Retinal pigment epithelial cell (primary cell): ENCODE data around the gene TBC1D22A.

Source experiments
- DNase-seq: peaks from one replicate; pipeline ENCODE4 v3.0.0-alpha.2; 2010; ENCODE audit warnings: low read depth
- H3K4me3 ChIP-seq: 2 replicates; pipeline ENCODE4 v1.5.1; 2011; ENCODE audit warnings: mild to moderate bottlenecking, low read length, control low read depth, moderate library complexity
- TF ChIP-seq, protein P1 (sequence below): conservative IDR thresholded peaks from 2 replicates; pipeline ENCODE4 v1.5.1; 2011; ENCODE audit warnings: low read depth, low read length, control low read depth, inconsistent platforms

Gene TBC1D22A

DNA sequence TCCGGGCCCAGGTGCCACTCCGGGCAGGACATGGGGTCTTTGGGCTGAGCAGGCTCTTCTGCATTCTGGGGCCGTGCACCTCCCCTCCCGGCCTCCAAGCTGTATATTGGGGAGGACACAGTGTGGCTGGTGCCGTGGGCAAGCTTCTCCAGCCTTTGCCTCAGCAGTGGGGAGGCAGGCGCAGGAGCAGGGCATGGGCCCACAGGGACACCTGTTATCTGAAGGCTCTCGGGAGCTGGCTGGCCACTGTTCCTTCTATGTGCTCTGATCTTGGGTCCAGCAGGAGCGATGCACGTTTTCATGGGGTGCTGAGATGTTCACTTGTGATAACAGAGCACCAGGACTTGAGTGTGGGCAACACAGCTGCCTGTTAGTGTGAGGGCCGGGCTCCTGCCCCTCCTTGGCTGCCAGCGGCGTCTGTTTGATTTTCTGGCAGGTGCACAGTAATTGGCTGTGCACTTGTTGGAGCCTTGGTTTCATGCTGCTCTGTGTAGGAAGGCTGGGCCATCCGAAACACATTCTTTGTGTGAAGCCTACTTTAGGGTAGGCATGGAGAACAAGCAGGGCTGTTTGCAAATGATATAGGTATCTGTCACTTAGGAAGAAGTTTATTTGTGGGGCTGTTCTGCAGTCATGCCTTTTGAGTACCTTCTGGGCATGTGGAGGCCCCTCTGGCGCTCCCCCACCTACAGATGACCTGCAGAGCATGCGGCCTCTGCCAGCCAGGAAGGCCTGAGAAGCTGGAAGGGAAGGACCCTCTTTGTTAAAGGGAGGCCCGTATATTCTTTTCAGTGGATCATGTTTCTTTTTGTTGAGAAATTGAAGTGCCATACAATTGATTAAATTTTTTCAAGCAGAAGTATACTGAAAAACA lies 201.5 kb downstream of the TBC1D22A start:
- DNase-seq = no peak
- TF ChIP-seq, protein P1, sequence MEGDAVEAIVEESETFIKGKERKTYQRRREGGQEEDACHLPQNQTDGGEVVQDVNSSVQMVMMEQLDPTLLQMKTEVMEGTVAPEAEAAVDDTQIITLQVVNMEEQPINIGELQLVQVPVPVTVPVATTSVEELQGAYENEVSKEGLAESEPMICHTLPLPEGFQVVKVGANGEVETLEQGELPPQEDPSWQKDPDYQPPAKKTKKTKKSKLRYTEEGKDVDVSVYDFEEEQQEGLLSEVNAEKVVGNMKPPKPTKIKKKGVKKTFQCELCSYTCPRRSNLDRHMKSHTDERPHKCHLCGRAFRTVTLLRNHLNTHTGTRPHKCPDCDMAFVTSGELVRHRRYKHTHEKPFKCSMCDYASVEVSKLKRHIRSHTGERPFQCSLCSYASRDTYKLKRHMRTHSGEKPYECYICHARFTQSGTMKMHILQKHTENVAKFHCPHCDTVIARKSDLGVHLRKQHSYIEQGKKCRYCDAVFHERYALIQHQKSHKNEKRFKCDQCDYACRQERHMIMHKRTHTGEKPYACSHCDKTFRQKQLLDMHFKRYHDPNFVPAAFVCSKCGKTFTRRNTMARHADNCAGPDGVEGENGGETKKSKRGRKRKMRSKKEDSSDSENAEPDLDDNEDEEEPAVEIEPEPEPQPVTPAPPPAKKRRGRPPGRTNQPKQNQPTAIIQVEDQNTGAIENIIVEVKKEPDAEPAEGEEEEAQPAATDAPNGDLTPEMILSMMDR = no peak
- H3K4me3 ChIP-seq = no peak overlapping the region

DNA sequence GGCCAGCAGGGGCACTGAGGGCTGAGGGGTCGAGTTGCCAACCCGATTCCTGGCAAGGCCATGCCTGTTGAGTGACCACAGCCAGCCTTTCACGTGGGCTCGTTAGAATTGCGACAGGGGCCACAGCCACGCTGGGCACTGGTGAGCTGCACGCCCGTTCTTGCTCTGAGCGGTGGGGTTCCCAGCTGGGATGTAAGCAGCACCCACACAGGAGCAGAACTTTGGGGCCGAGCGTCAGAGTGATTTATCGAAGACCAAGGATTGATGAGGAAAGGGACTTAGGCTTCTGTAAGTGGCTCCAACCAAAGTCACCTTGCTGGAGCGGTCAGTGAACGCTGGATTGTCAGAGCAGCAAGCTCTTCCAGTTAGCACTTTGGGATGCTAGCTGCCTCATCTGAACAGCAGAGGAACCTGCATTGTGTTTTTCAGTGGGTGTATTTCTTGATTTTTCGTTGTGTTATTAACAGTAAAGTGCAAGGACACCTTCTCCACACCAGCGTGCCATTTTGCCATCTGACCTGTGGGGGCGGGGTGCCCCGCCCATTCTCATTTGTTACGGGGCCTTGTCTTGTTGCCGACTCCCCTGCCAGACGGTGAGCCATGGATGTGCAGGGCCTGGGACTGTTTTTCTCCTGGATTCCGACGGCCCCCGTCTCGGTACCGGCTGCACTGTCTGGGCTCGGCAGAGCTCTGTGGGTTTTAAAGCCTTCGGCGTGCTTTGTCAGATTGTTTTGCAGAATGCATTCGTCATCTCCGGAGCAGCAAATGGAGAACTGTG lies 202.5 kb downstream of the TBC1D22A start:
- no peak overlapping the region for H3K4me3 ChIP-seq
- TF ChIP-seq, protein P1 = no peak
- DNase-seq = no peak

DNA sequence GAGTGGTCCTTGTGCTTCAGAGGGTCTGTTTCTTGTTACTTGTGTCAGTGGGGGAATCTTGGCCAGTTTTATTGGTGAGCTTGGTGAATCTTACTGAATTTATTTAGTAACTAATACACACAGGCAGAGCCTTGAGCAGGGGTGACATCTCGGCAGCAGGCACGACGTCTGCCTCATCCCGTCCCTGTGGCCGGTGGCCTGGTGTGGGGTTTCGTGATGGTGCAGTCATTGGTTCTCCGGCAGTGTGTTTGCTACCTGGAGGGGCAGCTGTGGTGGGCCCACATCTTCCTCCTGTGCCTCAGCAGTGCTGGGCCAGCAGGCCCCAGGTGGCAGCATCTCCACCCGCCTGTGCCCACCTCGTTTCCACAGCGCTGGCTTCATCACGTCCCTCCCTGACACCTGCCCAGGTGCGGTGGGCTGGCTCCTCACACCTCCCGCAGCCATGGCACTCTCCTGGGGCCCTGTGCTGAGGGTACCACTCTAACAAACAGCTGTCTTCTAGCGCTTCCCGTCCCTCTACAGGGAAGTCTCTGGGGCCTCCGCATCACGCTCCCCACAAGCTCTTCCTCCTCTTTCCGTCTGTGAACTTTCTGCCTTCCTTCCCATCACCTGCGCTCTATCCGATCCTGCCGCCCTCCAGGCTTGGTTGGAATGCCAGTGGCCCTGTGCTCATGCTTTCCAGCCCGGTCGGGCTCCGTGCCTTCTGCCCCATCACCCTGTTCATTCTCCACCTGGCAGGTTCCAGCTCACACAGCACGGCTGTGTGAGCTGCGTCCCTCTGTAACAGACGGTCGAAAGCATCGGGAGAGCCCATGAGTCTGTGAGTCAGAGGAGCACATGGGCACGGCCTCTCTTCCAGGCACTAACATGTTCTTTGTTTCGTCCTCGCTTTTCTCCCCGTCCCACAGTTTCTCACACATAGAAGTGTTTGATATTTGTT lies 203.4 kb downstream of the TBC1D22A start:
- DNase-seq = no peak
- TF ChIP-seq, protein P1 = no peak
- H3K4me3 ChIP-seq = no peak overlapping the region

DNA sequence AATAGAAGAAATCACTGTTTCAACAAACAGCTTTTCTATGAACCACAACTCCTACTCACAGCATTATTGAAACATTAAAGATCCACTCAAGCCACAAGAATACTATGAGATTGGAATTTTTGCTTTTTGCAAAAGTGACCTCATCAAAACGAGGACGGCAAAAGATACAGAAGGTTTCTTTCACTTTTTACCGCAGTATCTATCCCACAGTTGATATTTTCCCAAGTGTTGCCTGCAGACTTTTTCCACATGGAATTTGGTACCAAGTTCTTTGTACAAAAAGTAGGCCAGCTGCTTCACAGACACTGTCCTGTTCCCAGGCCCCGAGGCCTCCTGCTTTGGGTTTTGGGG lies 204.0 kb downstream of the TBC1D22A start:
- TF ChIP-seq, protein P1 = no peak
- no peak overlapping the region for H3K4me3 ChIP-seq
- no peak for DNase-seq

DNA sequence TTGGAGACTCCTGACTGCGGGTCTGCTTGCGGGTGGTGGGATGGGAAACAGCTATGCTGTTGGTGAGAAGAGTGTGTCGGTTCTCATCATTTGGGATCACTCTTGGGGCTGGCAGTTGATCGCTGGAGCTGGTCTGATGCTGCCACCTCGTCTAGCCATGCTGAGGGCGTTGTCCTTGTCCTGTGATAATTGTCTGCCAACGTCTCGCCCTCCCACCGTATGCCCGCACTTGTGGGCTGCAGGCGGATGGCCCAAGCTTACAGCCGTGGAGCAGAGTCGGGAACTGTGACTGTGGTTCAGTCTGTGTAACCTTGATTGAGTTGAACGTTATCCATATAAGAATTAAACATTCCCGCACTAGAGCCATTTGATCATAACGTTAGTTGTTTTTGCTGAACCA lies 204.4 kb downstream of the TBC1D22A start:
- TF ChIP-seq, protein P1 = no peak
- DNase-seq = no peak

DNA sequence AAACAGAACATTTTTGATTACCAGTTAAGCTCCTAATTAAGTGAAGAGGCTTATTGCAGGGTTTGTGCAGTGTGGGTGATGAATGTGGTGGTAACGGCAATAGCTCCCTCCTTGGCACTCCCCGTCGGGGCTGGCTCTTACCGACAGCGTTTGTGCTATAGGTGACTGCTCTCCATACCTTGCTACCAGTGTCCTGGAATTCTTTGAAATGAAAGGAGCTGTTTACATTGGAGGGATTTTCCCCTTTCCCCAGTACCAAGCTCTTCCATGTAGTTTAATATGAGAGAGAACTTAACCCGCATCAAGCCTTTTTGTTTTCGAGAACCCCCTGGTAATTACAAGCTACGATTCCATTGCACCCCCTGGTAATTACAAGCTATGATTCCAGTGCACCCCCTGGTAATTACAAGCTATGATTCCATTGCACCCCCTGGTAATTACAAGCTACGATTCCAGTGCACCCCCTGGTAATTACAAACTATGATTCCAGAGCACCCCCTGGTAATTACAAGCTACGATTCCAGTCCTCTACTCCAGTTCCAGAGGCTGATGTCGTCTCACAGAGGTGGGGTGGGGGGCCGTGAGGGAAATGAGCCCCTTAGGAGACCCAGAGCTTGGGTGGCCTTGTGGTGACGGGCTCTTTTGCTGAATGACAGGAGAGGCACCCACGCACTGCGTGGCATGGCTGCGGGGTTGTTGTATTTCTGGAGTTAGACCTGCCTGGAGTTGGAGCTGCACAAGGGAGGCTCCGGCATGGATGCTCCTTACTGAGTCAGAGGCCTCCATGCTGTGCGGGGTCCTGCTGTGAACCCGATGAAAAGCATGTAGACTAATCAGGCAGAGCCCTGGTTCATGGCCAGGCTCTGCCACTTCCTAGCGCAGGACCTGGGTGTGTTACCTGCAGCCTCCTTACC lies 205.3 kb downstream of the TBC1D22A start:
- H3K4me3 ChIP-seq = no peak overlapping the region
- TF ChIP-seq, protein P1 = no peak
- no peak for DNase-seq

More for the DNA sequence above, 204.4 kb downstream of the TBC1D22A start:
- no peak overlapping the region for H3K4me3 ChIP-seq
